Measurements from ENCODE around the gene NCK2. TPM values are rescaled to one million over a fixed set of nuclear protein-coding genes. Genes with fewer than 3 reads are reported as not detected.
A peak's percentile ranks its signal among the peaks of the same experiment; 100 is the strongest.

Gene NCK2
- total RNA-seq, 1 donor from 2014 or later, result 51.1 TPM

GRCh38 chr2:105794926-105795574 is 50.3 kb downstream of the NCK2 start:
- DNase-seq, result no peak

DNA sequence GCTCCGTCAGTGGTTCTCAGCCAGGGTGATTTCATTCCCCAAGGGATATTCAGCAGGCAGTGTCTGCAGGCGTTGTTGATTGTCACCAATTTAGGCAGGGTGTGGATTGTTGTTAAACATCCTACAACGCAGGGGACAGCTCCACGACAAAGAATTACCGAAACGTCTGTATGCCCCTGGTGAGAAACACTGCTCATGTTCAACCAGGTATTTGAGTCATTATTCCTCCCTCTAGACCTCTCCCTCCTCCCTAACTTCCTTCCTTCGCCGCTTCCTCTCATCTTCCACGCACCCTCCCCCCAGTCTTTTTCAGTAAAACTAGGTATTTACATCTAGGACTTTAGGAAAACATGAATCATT is 50.8 kb downstream of the NCK2 start:
- peak; percentile 32 for DNase-seq

DNA sequence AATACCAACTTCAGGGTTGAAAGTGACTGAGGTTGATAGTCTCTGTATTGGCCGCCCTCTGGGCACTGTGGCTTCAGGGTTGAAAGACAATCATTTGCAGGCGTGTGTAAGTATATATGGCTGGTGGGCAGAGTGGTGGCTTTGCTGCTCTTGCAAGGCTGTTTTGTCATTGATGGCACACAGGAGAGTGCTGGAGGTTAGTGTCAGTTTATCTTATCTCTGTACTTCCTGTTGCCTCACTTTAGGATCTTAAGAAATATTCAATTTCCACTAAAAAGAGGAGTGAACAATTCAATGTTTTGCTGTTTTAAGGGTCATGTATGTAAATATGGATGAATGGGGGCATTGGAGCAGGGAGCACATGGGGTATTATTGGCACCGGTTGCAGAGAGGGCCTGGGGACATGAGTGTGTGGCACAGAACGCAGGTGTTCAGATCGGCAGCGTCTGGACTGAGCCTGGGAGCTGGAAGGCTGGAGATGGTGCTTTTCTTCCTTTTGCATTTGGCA is 51.5 kb downstream of the NCK2 start:
- no peak for DNase-seq

DNA sequence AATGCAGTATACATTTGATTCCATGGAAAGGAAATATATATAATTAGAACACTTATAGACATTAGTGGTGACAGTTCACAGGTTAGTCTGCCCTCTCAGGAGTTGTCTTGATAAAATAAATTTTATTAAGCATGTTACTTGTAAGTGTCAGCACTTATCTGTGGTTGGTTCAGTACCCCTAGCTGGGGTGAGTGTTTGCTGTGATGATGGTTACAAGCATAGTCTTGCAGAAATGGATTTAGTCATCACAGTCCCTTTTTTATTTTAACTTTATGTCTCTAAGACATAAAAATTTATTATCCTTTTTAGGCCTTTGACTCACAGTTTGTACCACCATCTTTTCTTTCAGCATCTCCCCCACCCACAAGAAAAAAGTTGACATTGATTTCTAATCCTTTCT is 52.1 kb downstream of the NCK2 start:
- no peak for DNase-seq

DNA sequence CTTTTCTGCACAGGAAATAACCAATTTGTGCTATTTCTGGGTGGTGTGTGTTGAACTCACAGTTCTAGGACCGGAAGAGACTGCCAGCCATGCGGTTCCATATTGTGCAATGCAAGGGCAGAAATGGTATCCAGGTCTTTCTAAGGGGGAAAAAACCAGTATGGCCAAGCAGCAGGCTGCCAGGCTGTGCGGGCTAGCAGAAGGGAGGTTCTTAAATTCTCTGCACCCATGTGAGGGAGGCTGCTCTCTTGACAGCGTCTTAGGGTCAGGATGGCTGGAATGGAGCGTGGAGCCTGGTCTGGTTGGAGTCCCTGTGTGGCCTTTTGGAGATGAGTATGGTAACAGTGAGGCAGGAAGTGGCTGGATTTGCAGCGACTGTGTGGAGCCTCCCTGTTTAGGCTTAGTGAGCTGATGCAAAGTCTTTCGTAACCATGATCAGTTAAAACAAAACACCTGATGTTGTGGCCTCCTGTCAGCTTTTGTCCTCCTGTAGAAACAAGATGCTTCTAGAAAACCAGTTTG is 52.6 kb downstream of the NCK2 start:
- DNase-seq, result no peak

DNA sequence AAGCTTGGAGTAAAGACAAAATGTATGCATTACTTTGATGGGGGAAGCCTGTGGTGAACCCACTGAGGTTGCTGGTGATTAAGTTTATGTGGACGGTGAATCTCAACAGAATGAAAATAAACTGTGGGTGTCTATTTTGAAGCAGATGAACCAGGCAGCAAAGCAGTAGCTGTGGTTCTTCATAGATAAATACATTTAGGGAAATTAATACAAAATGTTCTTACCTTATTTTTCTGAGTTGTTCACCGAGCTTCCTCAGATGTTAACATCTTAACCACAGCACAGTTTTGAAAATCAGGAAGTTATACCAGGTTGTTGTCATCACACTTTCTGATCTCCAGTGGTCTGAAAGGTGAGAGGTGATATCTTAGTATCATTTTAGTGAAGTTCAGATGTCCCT is 53.9 kb downstream of the NCK2 start:
- no peak for DNase-seq

DNA sequence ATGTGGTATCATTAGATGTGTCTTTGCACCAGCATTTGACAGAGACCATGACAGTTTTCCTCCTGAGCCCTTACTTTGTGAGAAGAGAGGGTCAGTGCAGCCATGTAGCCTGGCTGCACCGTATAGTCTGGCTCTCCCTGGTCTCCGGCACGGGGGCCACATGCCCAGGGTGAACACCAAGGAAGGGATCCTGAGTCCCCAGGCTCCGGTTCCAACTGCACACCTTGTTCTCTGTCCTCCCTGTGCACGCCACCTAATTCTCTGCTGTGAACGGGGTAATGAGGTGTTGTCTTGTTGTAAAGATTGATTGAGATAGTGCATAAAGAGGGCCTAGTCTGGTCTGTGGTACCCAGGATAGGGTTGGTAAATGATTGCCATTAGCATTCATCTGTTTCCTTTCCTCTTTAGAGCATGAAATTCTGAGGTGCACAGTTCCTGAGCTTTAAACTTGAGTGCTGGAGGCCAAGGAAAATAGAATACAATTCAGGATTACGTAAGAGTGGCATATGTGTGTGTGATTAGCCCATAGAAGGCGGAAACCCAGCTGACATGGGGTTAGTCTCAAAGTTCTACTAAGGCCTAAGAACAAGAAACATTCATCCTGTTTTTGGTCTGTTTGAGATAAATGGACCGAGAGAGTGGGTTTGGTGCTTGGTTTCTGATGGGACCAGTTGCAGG is 55.5 kb downstream of the NCK2 start:
- no peak for DNase-seq

GRCh38 chr2:105800953-105801635 is 56.4 kb downstream of the NCK2 start:
- no peak for DNase-seq

GRCh38 chr2:105801961-105802360 is 57.2 kb downstream of the NCK2 start:
- no peak for DNase-seq

DNA sequence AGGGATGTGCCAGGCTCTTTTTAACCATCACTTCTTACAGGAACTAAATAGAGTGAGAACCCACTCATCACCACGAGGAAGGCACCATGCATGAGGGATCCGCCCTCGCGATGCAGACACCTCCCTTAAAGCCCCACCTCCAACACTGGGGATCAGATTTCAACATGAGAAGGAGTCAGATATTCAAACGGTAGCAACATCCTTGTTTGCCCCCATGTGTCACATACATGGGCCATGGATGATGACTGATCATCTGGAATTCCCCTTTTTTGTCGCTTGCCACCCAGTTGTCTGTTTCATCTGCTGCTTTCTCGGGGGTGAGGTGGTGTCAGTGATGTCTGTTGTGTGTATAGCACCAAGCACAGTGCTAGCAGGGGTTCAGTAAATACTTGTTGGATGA is 57.9 kb downstream of the NCK2 start:
- no peak for DNase-seq

DNA sequence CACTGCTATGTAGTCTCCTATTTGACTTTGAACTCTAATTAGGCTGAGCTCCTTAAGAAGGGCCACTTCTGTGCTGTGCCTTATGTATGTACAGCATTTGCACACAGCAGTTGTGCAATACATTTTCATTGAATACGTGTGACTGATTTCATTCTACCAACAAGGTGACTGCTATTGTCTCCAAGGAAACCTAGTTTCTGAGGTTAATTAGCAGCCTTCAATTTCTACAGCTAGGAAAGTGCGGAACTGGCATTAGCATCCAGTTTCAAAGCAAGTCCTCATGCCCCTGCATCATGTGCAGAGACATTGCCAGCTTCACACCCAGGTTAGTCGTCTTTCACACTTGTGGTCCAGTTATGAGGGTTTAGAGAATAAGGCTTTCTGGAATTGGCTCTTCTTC is 58.6 kb downstream of the NCK2 start:
- no peak for DNase-seq

GRCh38 chr2:105803773-105804172 is 59.1 kb downstream of the NCK2 start:
- no peak for DNase-seq

DNA sequence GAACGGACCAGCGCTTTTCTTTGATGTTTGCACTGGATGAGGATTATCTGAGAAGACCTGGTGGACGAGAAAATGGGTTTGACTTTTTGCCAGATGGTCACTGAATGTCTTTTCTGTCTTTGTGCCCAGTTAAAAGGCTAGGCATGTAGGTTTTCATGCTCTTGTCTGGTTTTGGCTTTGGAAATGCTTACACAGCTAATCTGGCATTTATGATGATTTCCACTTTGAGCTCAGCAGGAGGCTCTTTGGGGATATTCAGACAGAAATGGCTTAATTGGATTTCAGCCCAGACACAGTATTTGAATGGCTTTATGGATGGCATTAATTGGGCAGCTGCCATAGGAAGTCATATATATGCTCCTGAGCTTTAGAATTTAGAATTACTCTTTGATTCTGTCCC is 59.6 kb downstream of the NCK2 start:
- DNase-seq, result no peak

- DNase-seq, result no peak
Measured at GRCh38 chr2:105806996-105807395, 62.3 kb downstream of the NCK2 start.

- no peak for DNase-seq
Measured at GRCh38 chr2:105808423-105809096, 63.8 kb downstream of the NCK2 start.

- no peak for DNase-seq
Measured at GRCh38 chr2:105809097-105809473, 64.4 kb downstream of the NCK2 start.

DNA sequence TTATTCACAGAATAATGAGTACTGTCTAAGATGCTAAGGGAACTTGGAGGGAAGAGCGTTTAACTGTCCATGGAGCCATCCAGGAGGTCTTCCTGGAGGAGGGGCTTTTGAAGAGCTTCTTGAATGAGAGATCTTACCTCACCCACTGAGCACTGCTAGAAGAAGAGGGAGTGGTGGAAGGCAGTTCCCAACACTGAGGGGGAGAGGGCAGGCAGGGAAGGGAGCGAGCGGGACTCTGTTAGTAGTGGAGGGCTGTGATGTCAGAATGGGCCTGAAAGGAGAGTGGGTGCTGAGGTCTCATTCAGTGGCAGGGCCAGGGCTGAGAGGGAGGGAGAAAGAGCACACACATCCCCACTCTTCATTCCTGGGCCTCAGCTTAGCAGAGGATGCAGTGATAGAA is 65.0 kb downstream of the NCK2 start:
- no peak for DNase-seq

DNA sequence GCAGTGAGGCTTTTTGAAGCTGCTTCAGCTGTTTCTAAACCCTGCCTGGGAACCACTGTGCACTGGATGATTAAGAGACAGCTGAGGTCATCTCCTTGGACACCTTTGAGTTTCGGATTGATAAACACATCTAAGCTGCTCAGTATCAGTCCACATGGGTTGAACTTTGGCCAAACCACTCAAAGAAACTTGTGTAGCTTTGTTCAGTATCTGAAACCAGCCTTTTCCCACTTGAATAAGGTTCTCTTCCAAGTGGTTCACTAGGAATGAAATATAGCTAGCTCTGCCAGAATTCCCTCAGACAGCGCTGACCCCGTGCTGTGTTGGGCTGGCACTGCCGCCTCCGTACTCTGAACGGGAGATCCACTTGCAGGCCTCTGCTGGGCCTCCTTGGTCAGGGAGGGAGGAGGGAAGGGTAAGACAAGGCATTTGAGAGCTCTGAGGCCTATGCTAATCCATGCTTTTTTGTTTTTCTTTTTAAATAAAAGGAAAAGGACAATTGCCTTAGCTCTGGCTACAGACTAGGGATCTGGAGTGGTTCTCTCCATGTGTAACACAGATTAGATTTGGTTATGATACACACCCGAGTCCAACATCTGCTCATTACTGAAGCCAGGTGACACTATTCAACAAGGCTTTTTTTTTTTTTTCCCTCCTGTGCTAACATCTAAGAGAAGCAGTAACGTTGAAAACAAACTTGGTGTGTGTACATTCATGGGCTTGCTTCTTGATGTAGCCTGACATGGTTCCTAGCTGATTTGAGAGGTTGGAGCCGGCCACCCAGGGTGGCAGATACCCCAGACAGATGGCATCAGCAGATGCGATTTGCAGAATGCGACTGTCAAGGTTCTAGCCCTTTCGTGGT is 67.7 kb downstream of the NCK2 start:
- no peak for DNase-seq

- DNase-seq, result no peak
Measured at GRCh38 chr2:105813045-105813315, 68.3 kb downstream of the NCK2 start.

DNA sequence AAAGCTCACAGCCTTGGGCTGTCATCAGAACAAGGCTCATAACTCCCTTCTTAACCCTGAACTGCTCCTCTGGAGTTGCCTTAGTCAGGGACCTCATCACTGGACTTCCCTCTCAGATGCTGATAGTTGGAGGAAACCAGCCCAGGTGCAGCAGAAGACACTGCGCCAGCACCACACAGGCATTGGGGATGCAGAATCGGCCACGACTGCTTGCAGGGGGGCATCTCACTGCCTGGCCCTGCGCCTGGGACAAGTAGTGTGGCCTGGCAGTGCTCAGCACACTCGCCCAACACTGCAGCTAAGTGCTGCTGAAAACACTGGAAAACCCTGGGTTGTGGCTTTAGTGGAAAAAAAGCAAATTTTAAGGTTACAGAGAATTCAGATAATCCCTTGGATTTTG is 68.7 kb downstream of the NCK2 start:
- DNase-seq, result no peak

DNA sequence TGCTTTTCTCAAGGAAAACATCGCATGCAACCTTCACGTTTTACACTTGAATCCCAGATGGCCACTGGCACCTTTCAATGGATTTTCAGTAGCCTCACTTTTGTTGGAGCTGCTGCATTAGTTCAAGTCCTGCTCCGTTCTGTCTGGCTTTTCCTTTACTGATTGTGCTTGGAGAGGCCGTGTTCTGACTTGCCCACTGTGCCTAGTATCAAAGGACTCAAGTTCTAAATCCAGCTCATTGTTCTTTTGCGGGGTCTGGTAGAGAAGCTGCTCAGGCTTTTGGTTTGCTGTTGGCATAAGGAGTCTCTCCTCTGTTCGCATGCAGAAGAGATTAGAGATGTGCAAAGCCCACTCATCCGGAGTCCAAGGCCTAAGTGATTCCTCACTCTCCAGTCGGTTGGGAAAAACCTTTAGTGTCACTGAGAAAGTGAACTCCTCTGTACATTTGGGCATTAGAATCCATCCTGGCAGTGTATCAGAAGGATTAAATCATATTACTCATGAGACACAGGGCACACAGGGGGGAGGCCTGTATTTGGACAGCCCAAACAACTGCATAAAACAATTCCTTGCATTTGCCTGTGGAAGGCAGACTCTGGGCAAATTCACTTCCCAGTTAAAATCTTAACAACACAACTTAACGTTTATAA is 69.7 kb downstream of the NCK2 start:
- no peak for DNase-seq

- DNase-seq, result no peak
Measured at GRCh38 chr2:105815401-105815800, 70.7 kb downstream of the NCK2 start.

Data from dermis blood vessel endothelial cell (primary cell).